ENCODE measurements around the gene ADRA1B. TPM values are rescaled to one million over a fixed set of nuclear protein-coding genes. Genes with fewer than 3 reads are reported as not detected.

The ADRA1B gene
- total RNA-seq, 1 donor from 2014 or later: under 0.01 TPM

DNA sequence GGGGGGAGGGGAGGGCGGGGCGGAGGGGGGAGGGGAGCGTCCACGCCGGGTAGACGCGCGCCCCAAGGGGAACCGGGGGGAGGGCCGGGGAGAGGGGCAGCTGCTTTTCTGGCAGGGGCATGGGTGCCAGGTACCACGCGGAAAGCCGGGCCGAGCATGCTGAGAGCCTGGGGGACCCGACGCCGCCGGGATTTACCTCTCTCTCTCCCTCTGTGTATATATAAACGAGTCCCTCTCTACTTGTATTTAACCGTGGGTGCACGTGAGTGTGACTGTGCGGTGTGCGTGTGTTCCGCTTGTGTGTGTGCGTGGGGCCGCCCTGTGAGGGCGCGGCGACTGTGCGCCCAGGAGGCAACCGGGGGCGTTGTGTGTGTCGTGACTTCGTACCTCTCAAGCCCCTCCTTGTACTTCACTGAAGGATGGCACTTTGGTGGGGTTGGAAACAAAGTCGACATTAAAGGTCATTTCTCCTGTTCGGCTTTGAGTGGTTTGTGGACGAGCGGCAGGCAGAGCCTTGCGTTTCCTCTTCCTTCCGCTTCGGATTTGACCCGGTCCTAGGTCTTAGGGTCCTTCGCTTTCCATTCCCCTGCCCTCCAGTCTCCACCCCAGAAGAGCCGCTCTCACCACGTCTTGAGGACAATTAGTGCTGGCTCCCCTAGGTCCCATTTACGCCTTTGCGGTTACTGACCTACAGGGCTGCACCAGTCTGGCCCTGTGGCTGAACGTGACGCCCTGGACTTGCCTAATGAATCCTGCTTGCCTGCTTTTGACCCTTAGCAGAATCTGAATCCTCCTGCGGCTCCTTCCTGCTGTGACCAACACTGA, 56.5 kb downstream of the ADRA1B start:
- no peak overlapping the region for H3K27ac ChIP-seq (ENCODE audit: low read depth, low read length)
- no peak overlapping the region for H3K9ac ChIP-seq (ENCODE audit: low read depth in 1 of 3, low read length in 3 of 3)
- no peak overlapping the region for H3K4me3 ChIP-seq (ENCODE audit: low read length in 3 of 3)
- peaks cover 3 to 12% (median 6%) of the 10 kb centered on the region in 3 donors for H3K4me1 ChIP-seq (ENCODE audit: control insufficient read depth in 3 of 3, insufficient read depth in 3 of 3, low read length in 3 of 3)
- no peaks in the 10 kb centered on the region for H3K36me3 ChIP-seq (ENCODE audit: control insufficient read depth in 3 of 3, insufficient read depth in 3 of 3, low read length in 3 of 3)
- peaks cover 28 to 49% (median 30%) of the 10 kb centered on the region in 3 donors for H3K27me3 ChIP-seq (ENCODE audit: control insufficient read depth in 3 of 3, insufficient read depth in 3 of 3, low read length in 3 of 3)
- no peaks in the 10 kb centered on the region for H3K9me3 ChIP-seq (ENCODE audit: control insufficient read depth in 3 of 3, low read length in 3 of 3)

DNA sequence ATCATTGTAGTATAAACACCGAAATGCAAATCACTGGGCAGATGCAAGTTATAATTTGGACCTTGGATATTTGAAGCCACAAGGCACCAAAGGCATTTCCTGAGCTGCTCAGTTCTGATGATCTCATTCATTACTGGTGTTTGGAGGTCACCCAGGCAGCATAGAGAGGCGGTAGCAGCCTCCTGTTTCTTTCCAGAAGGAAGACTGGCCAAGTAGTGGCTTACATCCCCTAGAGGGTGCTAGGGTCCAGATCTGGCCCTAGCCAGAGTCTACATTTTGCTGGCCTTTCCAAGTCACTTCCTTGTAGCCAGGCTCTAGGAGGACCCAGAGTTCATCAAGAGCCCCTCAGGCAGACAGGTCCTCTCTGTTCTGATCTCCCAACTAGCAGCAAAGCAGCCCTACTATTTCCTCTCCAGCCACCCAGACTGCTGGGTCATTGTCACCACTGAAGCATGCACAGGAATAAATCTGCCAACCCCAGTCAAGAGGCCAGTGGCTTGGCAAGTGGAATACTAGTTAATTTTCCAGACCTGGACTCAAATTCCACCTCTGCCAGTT, 59.3 kb downstream of the ADRA1B start:
- Histone ChIP-seq H3K9me3 (ENCODE audit: control insufficient read depth in 3 of 3, low read length in 3 of 3) (no peaks in the 10 kb centered on the region), H3K4me3 (ENCODE audit: low read length in 3 of 3) (no peak overlapping the region), H3K36me3 (ENCODE audit: control insufficient read depth in 3 of 3, insufficient read depth in 3 of 3, low read length in 3 of 3) (no peaks in the 10 kb centered on the region), H3K27ac (ENCODE audit: low read depth, low read length) (no peak overlapping the region), H3K9ac (ENCODE audit: low read depth in 1 of 3, low read length in 3 of 3) (no peak overlapping the region), H3K27me3 (ENCODE audit: control insufficient read depth in 3 of 3, insufficient read depth in 3 of 3, low read length in 3 of 3) (peaks cover 24 to 32% (median 25%) of the 10 kb centered on the region in 3 donors), H3K4me1 (ENCODE audit: control insufficient read depth in 3 of 3, insufficient read depth in 3 of 3, low read length in 3 of 3) (peaks cover 3 to 12% (median 6%) of the 10 kb centered on the region in 3 donors)

DNA sequence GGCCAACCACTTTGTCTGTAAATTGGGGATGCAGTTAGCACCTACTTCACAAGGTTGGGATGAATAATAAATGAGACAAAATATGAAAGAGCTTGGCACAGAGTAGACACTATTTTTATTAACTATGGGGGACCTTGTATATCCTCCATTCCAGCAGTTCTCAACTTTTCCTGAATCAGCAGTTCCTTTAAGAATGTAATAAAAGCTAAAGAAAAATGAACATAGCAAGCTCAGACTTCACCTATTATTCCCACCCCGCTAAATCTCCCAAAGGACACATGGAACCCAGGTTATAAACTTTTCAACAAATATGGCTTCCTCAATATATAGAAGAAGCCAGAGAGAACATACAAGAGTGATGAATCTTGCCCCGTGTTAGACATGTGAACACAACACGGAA, 60.6 kb downstream of the ADRA1B start:
- Histone ChIP-seq H3K27ac (ENCODE audit: low read depth, low read length) (no peak overlapping the region), H3K4me1 (ENCODE audit: control insufficient read depth in 3 of 3, insufficient read depth in 3 of 3, low read length in 3 of 3) (peaks cover 3 to 8% (median 6%) of the 10 kb centered on the region in 3 donors), H3K4me3 (ENCODE audit: low read length in 3 of 3) (no peak overlapping the region), H3K9me3 (ENCODE audit: control insufficient read depth in 3 of 3, low read length in 3 of 3) (no peaks in the 10 kb centered on the region), H3K36me3 (ENCODE audit: control insufficient read depth in 3 of 3, insufficient read depth in 3 of 3, low read length in 3 of 3) (no peaks in the 10 kb centered on the region), H3K27me3 (ENCODE audit: control insufficient read depth in 3 of 3, insufficient read depth in 3 of 3, low read length in 3 of 3) (peaks cover 12 to 18% (median 13%) of the 10 kb centered on the region in 3 donors), H3K9ac (ENCODE audit: low read depth in 1 of 3, low read length in 3 of 3) (no peak overlapping the region)

DNA sequence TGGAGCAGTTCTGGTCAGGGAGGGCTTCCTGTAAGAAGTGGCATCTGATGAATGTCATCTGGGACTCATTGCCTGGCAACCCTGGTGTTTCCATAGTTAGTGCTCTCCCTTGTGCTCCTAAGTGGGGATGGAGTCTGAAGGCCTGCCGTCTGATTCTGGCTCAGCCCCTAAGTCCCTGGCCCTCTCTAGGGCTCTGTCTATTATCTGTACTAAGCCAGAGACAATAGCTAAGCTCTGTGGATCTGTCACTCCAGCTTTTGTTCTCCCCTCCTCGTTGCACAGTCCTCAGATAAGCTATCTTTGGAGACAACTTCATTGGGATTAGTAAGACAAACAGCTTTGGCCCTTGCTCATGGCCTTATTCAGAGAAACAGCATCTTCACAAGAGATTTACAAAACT, 62.1 kb downstream of the ADRA1B start:
- Histone ChIP-seq H3K4me3 (ENCODE audit: low read length in 3 of 3) (no peak overlapping the region), H3K9ac (ENCODE audit: low read depth in 1 of 3, low read length in 3 of 3) (no peak overlapping the region), H3K27ac (ENCODE audit: low read depth, low read length) (no peak overlapping the region), H3K27me3 (ENCODE audit: control insufficient read depth in 3 of 3, insufficient read depth in 3 of 3, low read length in 3 of 3) (peaks cover 2 to 12% (median 3%) of the 10 kb centered on the region in 3 donors), H3K9me3 (ENCODE audit: control insufficient read depth in 3 of 3, low read length in 3 of 3) (no peaks in the 10 kb centered on the region), H3K36me3 (ENCODE audit: control insufficient read depth in 3 of 3, insufficient read depth in 3 of 3, low read length in 3 of 3) (no peaks in the 10 kb centered on the region), H3K4me1 (ENCODE audit: control insufficient read depth in 3 of 3, insufficient read depth in 3 of 3, low read length in 3 of 3) (peaks cover 3 to 7% (median 6%) of the 10 kb centered on the region in 3 donors)

DNA sequence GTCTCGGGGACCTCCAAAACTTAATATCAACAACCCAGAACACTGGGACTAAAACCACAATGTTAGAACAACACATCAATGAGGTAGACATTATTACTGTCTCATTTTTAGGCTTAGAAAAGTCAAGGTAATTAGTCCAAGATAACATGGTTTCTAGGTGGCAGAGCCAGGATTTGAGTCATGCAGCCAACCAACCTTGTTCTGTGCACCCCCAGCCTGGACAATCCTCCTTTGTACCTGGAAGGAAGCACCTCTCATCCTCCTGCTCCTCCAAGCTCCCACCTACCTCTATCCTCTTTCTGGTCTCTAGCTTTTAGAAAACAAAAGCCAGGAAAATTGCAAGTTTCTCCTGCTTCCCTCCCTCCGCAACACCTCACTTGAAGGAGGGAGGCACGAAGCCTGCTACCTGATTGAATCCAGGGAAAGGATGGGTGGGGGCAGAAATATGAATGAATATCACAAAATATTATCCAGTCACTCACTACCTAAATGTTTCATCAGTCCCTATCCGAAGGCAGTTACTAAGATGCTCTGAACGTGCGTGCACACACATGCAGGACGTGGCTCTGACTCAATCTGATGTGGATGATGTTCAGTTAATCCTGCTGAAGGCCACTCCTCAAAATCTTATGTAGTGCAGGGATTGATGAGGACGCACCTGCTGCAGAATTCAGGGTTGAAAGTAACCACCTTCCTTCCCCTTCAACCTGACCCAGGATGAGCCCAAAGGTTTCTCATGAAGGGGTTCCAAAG, 66.3 kb downstream of the ADRA1B start:
- Histone ChIP-seq H3K27me3 (ENCODE audit: control insufficient read depth in 3 of 3, insufficient read depth in 3 of 3, low read length in 3 of 3) (peaks cover 6 to 7% (median 6%) of the 10 kb centered on the region in 3 donors), H3K4me3 (ENCODE audit: low read length in 3 of 3) (no peak overlapping the region), H3K4me1 (ENCODE audit: control insufficient read depth in 3 of 3, insufficient read depth in 3 of 3, low read length in 3 of 3) (peaks cover 5 to 9% (median 7%) of the 10 kb centered on the region in 3 donors), H3K27ac (ENCODE audit: low read depth, low read length) (no peak overlapping the region), H3K9me3 (ENCODE audit: control insufficient read depth in 3 of 3, low read length in 3 of 3) (no peaks in the 10 kb centered on the region), H3K36me3 (ENCODE audit: control insufficient read depth in 3 of 3, insufficient read depth in 3 of 3, low read length in 3 of 3) (no peaks in the 10 kb centered on the region), H3K9ac (ENCODE audit: low read depth in 1 of 3, low read length in 3 of 3) (no peak overlapping the region)

DNA sequence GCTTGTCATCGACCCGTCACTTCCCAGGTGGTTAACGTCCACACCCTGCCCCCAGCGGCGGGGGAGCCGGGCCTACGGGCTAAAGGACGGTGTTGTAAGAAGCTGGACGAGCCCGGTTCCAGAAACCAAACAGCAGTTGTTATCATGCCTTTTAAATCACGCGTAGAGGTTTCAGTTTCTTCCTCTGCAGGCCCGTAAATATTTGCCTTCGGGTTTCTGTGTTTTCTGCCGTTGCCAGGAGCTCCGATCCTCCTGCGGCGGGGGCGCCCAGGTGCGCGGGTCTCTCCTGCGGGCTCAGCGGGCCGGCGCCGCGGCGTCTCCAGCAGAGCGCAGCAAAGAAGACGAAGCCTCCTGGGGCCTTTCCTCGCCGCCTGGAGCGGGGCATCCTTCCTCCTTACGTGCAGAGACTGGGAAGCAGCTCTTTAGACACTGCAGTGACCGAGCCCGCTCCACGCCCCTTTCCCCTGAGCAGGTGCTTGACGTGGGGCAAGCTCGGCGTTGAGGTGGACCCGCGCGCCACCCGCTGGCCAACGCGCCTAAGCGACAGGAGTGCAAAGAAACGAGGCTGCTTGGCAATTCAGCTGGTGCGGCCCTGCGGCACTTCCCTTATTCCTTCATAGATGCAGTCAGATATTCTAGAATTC, 70.9 kb downstream of the ADRA1B start:
- Histone ChIP-seq H3K36me3 (ENCODE audit: control insufficient read depth in 3 of 3, insufficient read depth in 3 of 3, low read length in 3 of 3) (no peaks in the 10 kb centered on the region), H3K27me3 (ENCODE audit: control insufficient read depth in 3 of 3, insufficient read depth in 3 of 3, low read length in 3 of 3) (peaks cover 4 to 10% (median 6%) of the 10 kb centered on the region in 3 donors), H3K9me3 (ENCODE audit: control insufficient read depth in 3 of 3, low read length in 3 of 3) (no peaks in the 10 kb centered on the region), H3K27ac (ENCODE audit: low read depth, low read length) (no peak overlapping the region), H3K4me3 (ENCODE audit: low read length in 3 of 3) (peak overlapping the region; percentile 10 to 66 (median 59)), H3K4me1 (ENCODE audit: control insufficient read depth in 3 of 3, insufficient read depth in 3 of 3, low read length in 3 of 3) (peaks cover 5 to 9% (median 7%) of the 10 kb centered on the region in 3 donors), H3K9ac (ENCODE audit: low read depth in 1 of 3, low read length in 3 of 3) (peak overlapping the region in 2 of 3 donors; percentile 40 to 60)

DNA sequence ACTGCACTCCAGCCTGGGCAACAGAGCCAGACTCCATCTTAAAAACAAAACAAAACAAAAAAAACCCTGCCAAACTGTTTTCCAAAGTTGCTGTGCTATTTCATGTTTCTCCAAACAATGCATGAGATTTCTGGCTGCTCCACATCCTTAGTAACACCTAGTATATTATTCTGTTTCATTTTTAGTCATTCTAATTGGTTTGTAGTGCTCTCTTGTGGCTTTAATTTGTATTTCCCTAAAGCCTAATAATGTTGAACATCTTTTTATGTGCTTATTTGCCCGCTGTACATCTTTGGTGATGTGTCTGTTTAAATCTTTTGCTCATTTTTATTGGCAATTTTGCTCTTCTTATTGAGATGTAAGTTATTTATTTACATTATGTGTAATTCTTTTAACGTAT, 74.2 kb downstream of the ADRA1B start:
- H3K9ac ChIP-seq (ENCODE audit: low read depth in 1 of 3, low read length in 3 of 3): no peak overlapping the region
- no peaks in the 10 kb centered on the region for H3K36me3 ChIP-seq (ENCODE audit: control insufficient read depth in 3 of 3, insufficient read depth in 3 of 3, low read length in 3 of 3)
- H3K27me3 ChIP-seq (ENCODE audit: control insufficient read depth in 3 of 3, insufficient read depth in 3 of 3, low read length in 3 of 3): peaks cover 3 to 10% (median 4%) of the 10 kb centered on the region in 3 donors
- peaks cover 2 to 6% (median 5%) of the 10 kb centered on the region in 3 donors for H3K9me3 ChIP-seq (ENCODE audit: control insufficient read depth in 3 of 3, low read length in 3 of 3)
- no peak overlapping the region for H3K4me3 ChIP-seq (ENCODE audit: low read length in 3 of 3)
- no peak overlapping the region for H3K27ac ChIP-seq (ENCODE audit: low read depth, low read length)
- peaks cover 5 to 9% (median 7%) of the 10 kb centered on the region in 3 donors for H3K4me1 ChIP-seq (ENCODE audit: control insufficient read depth in 3 of 3, insufficient read depth in 3 of 3, low read length in 3 of 3)

DNA sequence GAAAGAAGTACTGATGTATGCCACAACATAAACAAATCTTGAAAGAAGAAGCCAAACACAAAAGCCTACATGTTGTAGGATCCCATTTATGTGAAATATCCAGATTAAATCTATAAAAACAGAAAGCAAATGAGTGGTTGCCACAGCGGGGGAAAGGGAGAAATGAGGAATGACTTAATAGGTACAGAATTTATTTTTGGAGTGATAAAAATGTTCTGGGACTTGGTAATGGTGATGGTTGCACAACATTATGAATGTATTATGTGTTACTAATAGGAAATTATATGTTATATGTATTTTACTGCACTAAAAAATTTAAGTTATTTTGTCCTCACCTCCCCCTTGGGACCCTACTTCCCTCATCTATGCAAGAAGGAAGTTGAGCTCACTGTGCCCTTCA, 76.3 kb downstream of the ADRA1B start:
- H3K27ac ChIP-seq (ENCODE audit: low read depth, low read length): no peak overlapping the region
- H3K36me3 ChIP-seq (ENCODE audit: control insufficient read depth in 3 of 3, insufficient read depth in 3 of 3, low read length in 3 of 3): no peaks in the 10 kb centered on the region
- H3K4me1 ChIP-seq (ENCODE audit: control insufficient read depth in 3 of 3, insufficient read depth in 3 of 3, low read length in 3 of 3): peaks cover 0 to under 1% (median 0%) of the 10 kb centered on the region in 3 donors
- H3K9me3 ChIP-seq (ENCODE audit: control insufficient read depth in 3 of 3, low read length in 3 of 3): peaks cover 2 to 6% (median 5%) of the 10 kb centered on the region in 3 donors
- H3K27me3 ChIP-seq (ENCODE audit: control insufficient read depth in 3 of 3, insufficient read depth in 3 of 3, low read length in 3 of 3): peaks cover 0 to 3% (median 0%) of the 10 kb centered on the region in 3 donors
- no peak overlapping the region for H3K4me3 ChIP-seq (ENCODE audit: low read length in 3 of 3)
- no peak overlapping the region for H3K9ac ChIP-seq (ENCODE audit: low read depth in 1 of 3, low read length in 3 of 3)

DNA sequence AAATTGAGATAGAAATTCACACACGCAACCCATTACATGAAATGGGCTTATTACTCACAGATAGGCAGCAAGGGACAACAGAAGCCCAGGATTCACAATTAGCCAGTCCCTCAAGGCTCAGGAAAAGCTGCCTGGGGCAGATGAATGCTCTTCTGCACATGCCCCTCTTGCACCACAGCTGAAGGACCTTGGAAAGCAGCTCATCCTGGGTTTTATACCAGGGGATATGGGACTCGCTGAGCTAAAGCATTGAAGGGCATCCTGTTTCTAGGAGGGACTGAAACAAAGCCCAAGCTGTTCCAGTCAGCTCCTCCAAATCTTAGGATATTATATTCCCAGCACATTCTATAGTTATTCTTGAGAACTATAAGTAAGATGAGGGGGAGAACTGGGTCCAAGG, 76.9 kb downstream of the ADRA1B start:
- Histone ChIP-seq H3K9ac (ENCODE audit: low read depth in 1 of 3, low read length in 3 of 3) (no peak overlapping the region), H3K9me3 (ENCODE audit: control insufficient read depth in 3 of 3, low read length in 3 of 3) (peaks cover 2 to 6% (median 5%) of the 10 kb centered on the region in 3 donors), H3K4me1 (ENCODE audit: control insufficient read depth in 3 of 3, insufficient read depth in 3 of 3, low read length in 3 of 3) (no peaks in the 10 kb centered on the region), H3K36me3 (ENCODE audit: control insufficient read depth in 3 of 3, insufficient read depth in 3 of 3, low read length in 3 of 3) (no peaks in the 10 kb centered on the region), H3K4me3 (ENCODE audit: low read length in 3 of 3) (no peak overlapping the region), H3K27me3 (ENCODE audit: control insufficient read depth in 3 of 3, insufficient read depth in 3 of 3, low read length in 3 of 3) (peaks cover 0 to 3% (median 0%) of the 10 kb centered on the region in 3 donors), H3K27ac (ENCODE audit: low read depth, low read length) (no peak overlapping the region)

Data from skeletal muscle tissue (tissue), 4 donors.